Measurements from ENCODE around the gene MYO10. TPM values are rescaled to one million over a fixed set of nuclear protein-coding genes. Genes with fewer than 3 reads are reported as not detected.
"Not testable (repeated sequence)": the region's sequence is repeated elsewhere in the genome, so short reads cannot be mapped to it uniquely, and the experiment has no call there.

Gene MYO10
- total RNA-seq (2014; rRNA removed; shearing (Covaris generic); ENCODE audit: low replicate concordance): 27.8 and 44.0 TPM in 2 replicates

GRCh38 chr5:16936150-16936988, at the start of gene MYO10:
Gene MYO10, minus strand, starts transcription at chr5:16936288. Its CDS starts 480 bp downstream, at chr5:16935808.
- DNase-seq (ENCODE audit: low read depth): peak; percentile 78
- in situ Hi-C loops (cut with HindIII; ENCODE audit: low pct_unique_long_range_greater_than_20kb, low sequenced_read_pairs): no loop called here

GRCh38 chr5:16985304-16985703, 49.2 kb upstream of the MYO10 start:
- DNase-seq (ENCODE audit: low read depth); in situ Hi-C loops (cut with HindIII; ENCODE audit: low pct_unique_long_range_greater_than_20kb, low sequenced_read_pairs): not testable (repeated sequence)

GRCh38 chr5:16983972-16984371, 47.9 kb upstream of the MYO10 start:
- DNase-seq (ENCODE audit: low read depth): no peak
- in situ Hi-C loops (cut with HindIII; ENCODE audit: low pct_unique_long_range_greater_than_20kb, low sequenced_read_pairs): no loop called here

- in situ Hi-C loops (cut with HindIII; ENCODE audit: low pct_unique_long_range_greater_than_20kb, low sequenced_read_pairs): no loop called here
- DNase-seq (ENCODE audit: low read depth): peak; percentile 59
Measured at GRCh38 chr5:16983022-16983639, 47.0 kb upstream of the MYO10 start.

- in situ Hi-C loops (cut with HindIII; ENCODE audit: low pct_unique_long_range_greater_than_20kb, low sequenced_read_pairs): no loop called here
Measured at GRCh38 chr5:16981700-16982099, 45.6 kb upstream of the MYO10 start.

GRCh38 chr5:16980983-16981382, 44.9 kb upstream of the MYO10 start:
- in situ Hi-C loops (cut with HindIII; ENCODE audit: low pct_unique_long_range_greater_than_20kb, low sequenced_read_pairs): no loop called here
- peak; percentile 66 for DNase-seq (ENCODE audit: low read depth)

More at GRCh38 chr5:16981700-16982099, 45.6 kb upstream of the MYO10 start:
- no peak for DNase-seq (ENCODE audit: low read depth)

- DNase-seq (ENCODE audit: low read depth): no peak
- in situ Hi-C loops (cut with HindIII; ENCODE audit: low pct_unique_long_range_greater_than_20kb, low sequenced_read_pairs): no loop called here
Measured at GRCh38 chr5:16978296-16978695, 42.2 kb upstream of the MYO10 start.

- no peak for DNase-seq (ENCODE audit: low read depth)
- in situ Hi-C loops (cut with HindIII; ENCODE audit: low pct_unique_long_range_greater_than_20kb, low sequenced_read_pairs): no loop called here
Measured at GRCh38 chr5:16976625-16977008, 40.5 kb upstream of the MYO10 start.

GRCh38 chr5:16975950-16976624, 40.0 kb upstream of the MYO10 start:
- in situ Hi-C loops (cut with HindIII; ENCODE audit: low pct_unique_long_range_greater_than_20kb, low sequenced_read_pairs): no loop called here

GRCh38 chr5:16974981-16975380, 38.9 kb upstream of the MYO10 start:
- no peak for DNase-seq (ENCODE audit: low read depth)
- in situ Hi-C loops (cut with HindIII; ENCODE audit: low pct_unique_long_range_greater_than_20kb, low sequenced_read_pairs): no loop called here

More at GRCh38 chr5:16975950-16976624, 40.0 kb upstream of the MYO10 start:
- no peak for DNase-seq (ENCODE audit: low read depth)

GRCh38 chr5:16970826-16971225, 34.7 kb upstream of the MYO10 start:
- in situ Hi-C loops (cut with HindIII; ENCODE audit: low pct_unique_long_range_greater_than_20kb, low sequenced_read_pairs): no loop called here
- no peak for DNase-seq (ENCODE audit: low read depth)

GRCh38 chr5:16970260-16970659, 34.2 kb upstream of the MYO10 start:
- in situ Hi-C loops (cut with HindIII; ENCODE audit: low pct_unique_long_range_greater_than_20kb, low sequenced_read_pairs): no loop called here
- no peak for DNase-seq (ENCODE audit: low read depth)

GRCh38 chr5:16965581-16965980, 29.5 kb upstream of the MYO10 start:
- no peak for DNase-seq (ENCODE audit: low read depth)
- in situ Hi-C loops (cut with HindIII; ENCODE audit: low pct_unique_long_range_greater_than_20kb, low sequenced_read_pairs): no loop called here

GRCh38 chr5:16963821-16964220, 27.7 kb upstream of the MYO10 start:
- in situ Hi-C loops (cut with HindIII; ENCODE audit: low pct_unique_long_range_greater_than_20kb, low sequenced_read_pairs): no loop called here
- peak; percentile 70 for DNase-seq (ENCODE audit: low read depth)

- DNase-seq (ENCODE audit: low read depth): no peak
- in situ Hi-C loops (cut with HindIII; ENCODE audit: low pct_unique_long_range_greater_than_20kb, low sequenced_read_pairs): no loop called here
Measured at GRCh38 chr5:16961131-16961530, 25.0 kb upstream of the MYO10 start.

GRCh38 chr5:16957304-16958196, 21.5 kb upstream of the MYO10 start:
- in situ Hi-C loops (cut with HindIII; ENCODE audit: low pct_unique_long_range_greater_than_20kb, low sequenced_read_pairs): no loop called here
- no peak for DNase-seq (ENCODE audit: low read depth)

GRCh38 chr5:16953729-16954128, 17.6 kb upstream of the MYO10 start:
- in situ Hi-C loops (cut with HindIII; ENCODE audit: low pct_unique_long_range_greater_than_20kb, low sequenced_read_pairs): no loop called here
- no peak for DNase-seq (ENCODE audit: low read depth)
